HG02588 (cell line): Measurements from ENCODE around the gene METTL27.
"Not testable (repeated sequence)": the region's sequence is repeated elsewhere in the genome, so short reads cannot be mapped to it uniquely, and the experiment has no call there.

Experiments used
- ATAC-seq: cut with Tn5 transposase; IDR thresholded peaks from one replicate; pipeline ENCODE4 v1.9.1; 2021; ENCODE audit warnings: mild to moderate bottlenecking, moderate library complexity; ENCODE audit not compliant: unreplicated experiment

The METTL27 gene

DNA sequence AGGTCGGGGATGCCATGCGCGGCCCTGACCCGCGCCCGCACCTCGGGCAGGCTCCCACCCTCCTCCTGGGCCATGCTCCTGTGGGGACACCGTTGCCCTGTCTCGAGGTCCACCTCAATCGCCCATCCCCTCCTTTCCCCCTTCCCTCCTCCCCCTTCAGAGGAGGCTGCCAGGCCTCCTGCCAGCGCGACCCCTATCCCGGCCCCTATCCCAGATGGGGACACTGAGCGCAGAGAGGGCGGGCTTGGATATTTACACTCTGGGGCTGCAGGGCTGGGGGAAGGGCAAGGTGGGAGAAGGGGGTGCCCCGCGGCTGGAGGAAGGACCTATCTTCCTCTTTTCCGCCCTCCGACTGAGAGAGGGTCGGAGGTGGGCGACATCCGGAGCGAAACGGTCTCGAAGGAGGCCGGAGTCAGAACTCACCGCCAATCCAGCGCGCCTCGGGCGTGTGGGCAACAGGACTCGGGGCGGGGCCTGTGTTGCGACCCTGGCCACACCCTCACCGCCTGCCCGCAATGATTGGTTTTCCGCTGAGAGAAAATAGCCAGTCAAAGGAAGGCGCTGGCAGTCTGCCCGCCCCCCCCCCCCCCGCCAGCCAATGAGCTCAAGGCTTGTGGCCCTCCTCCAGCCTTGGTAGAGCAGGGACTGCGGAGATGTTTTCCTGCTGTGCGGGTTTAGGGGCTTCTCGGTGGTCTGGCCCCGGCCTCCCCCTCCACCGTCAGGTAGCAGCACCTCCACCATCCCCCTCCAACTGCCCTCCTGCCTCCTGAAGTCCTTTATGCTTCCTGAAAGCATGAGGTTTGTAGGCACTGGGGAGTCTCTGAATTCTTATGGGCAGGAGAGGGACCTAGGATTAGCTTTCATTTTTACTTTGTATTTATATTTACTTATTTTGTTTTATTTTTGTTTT is at the start of gene METTL27:
Gene METTL27 (minus strand): TSS at position 450 of the 910 bp plus-strand sequence. CDS start 376 bp downstream, at position 74.
- peak; percentile 97 for ATAC-seq

DNA sequence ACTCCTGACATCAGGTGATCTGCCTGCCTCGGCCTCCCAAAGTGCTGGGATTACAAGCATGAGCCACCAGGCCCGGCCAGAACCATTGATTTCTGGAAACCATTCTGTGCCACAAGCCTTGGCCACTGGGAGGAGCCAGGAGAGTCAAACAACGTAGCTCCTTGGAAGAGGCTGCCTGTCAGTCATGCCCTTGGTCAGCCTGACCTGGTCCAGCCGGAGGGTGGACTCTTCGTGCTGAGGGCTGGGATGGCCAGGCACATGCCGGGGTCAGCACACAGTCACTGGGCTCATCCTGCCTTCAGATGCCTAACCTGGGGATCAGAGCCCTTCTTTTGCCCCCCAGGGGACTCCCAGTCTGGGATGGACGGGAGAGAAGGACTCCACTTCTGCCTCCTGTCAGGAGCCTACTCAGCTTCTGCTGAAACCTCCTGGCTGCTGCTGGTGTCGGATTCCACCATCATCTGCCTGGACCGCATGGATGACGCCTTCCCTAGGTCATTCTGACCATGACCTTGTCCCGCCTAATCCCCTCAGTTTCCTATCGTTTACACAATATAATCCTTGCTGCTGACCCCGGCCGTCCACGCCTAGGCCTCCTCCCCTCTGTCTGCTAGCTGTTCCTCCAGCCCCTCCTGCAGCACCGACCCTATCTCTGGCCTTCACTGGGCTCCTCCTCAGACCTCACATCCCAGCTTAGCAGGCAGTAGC is 49.0 kb upstream of the METTL27 start:
- no peak for ATAC-seq

GRCh38 chr7:73890555-73891147 is 48.3 kb upstream of the METTL27 start:
- no peak for ATAC-seq

- no peak for ATAC-seq
Measured at GRCh38 chr7:73888959-73889358, 46.6 kb upstream of the METTL27 start.

- no peak for ATAC-seq
Measured at GRCh38 chr7:73887762-73888161, 45.4 kb upstream of the METTL27 start.

DNA sequence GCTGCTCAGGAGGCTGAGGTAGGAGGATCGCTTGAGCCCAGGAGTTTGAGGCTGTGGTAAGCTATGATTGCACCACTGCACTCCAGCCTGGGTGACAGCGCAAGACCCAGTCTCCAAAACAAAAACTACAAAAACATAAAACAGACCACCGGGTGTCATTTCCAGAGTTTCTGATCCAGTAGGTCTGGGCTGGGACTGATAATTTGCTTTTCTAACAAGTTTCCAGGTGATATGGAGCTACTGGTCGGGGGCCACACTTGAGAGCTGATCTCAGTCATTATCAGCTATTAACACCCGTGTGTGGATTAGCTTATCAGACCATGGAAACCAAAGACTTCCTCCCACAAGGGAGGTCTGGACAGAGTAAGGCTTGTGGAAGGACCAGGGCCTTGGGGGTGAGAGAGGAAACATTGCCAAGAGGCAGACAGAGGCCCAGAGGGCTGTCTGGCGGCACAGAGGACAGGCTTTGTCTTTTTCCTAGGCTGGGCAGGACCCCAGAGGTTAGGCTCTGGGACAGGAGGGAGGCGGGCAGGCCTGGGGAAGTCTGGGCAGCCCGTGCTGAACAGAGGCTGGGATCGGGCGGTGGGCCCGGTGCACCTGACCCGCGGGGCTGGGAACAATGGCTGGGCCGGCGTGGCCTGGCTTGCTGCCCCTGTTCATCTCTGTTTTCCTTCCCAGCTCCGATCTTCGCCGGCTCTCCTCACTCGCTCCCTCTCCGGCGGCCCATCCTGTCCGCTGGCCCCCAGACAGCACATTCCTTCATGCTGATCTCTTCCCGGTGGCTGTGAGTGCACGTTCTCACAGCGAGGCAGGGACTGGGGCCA is 43.9 kb upstream of the METTL27 start:
- no peak for ATAC-seq

- no peak for ATAC-seq
Measured at GRCh38 chr7:73885433-73885974, 43.2 kb upstream of the METTL27 start.

GRCh38 chr7:73884867-73885422 is 42.6 kb upstream of the METTL27 start:
- ATAC-seq = not testable (repeated sequence)

GRCh38 chr7:73882047-73882402 is 39.7 kb upstream of the METTL27 start:
- ATAC-seq = no peak

GRCh38 chr7:73881352-73882046 is 39.2 kb upstream of the METTL27 start:
- no peak for ATAC-seq

DNA sequence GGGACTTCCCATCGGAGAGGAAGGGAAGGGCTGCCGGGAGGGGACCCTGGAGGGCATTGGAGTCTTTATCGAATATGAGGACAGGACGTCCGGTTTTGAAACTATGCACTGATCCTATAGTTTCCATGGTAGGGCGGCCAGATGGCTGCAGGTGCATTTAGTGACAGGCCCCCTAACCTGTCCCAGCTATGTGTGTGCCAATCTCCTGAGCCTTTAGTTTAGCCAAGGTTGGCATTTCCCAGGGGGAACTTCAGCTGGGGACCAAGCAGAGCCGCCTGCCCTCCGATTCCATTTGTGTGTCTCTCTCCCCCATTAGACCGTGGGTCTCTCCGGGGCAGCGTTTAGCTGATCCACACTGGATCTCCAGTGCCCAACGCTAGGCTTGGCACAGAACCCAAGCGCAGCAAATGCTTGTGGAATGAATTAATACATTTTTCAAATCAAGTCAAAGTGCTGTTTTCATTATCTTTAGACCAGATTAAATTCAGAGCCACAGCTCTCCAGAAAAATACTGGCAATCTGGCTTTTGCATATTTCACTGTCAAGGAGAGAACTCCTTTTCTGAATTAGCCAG is 38.5 kb upstream of the METTL27 start:
- no peak for ATAC-seq

DNA sequence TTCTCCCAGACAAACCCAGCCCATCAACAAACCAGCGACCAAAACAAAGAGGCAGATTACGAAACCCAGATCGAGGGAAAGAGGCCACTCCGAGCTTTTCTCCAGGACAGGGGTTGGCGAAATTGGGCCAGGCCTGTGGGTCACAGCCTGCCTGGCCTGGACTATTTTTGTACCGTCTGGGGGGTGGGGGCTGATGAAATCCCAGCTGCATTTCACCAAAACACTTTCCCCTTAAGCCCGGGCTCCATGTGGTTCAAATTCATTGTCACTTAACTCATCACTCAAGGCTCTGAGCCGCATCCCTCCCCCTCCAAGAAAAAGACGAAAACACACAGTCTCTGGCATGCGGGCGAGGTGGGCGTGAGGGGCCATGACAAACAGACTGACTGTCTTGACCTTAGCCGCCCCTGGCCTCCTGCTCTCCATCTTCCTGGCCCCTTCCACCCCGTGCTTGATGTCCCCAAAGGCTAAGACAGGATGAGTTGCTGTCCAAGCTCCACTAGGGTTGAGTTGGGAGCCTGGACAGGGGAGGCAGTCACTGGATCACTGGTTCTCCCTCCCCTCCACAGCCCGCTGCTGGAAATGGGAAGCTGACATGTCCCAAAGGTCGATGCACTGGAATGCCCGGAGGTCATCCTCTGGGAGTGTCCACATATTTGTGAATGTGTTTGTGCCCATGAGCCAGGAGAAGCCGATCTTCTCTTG is 37.8 kb upstream of the METTL27 start:
- ATAC-seq = no peak

DNA sequence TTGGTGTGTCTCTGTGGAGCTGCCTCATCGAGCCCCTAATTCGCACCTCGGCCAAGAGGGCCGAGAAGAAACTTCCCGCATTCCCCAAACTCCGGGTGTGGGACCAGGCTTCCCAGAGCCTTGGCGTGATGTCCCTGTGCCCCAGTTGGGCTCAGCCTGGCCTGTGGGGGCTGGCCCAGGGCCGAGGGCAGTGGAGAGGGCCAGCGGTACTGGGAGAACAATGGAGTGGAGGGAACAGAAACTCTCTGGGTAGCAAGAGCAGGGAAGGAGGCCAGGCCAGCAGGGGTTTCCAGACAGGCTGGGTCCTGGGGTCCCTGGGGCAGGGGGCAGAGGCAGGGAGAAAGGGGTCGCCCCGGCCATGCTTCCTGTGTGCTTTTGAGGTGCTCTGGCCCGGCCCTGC is 34.7 kb upstream of the METTL27 start:
- ATAC-seq = no peak

GRCh38 chr7:73876361-73876760 is 34.0 kb upstream of the METTL27 start:
- ATAC-seq = no peak

DNA sequence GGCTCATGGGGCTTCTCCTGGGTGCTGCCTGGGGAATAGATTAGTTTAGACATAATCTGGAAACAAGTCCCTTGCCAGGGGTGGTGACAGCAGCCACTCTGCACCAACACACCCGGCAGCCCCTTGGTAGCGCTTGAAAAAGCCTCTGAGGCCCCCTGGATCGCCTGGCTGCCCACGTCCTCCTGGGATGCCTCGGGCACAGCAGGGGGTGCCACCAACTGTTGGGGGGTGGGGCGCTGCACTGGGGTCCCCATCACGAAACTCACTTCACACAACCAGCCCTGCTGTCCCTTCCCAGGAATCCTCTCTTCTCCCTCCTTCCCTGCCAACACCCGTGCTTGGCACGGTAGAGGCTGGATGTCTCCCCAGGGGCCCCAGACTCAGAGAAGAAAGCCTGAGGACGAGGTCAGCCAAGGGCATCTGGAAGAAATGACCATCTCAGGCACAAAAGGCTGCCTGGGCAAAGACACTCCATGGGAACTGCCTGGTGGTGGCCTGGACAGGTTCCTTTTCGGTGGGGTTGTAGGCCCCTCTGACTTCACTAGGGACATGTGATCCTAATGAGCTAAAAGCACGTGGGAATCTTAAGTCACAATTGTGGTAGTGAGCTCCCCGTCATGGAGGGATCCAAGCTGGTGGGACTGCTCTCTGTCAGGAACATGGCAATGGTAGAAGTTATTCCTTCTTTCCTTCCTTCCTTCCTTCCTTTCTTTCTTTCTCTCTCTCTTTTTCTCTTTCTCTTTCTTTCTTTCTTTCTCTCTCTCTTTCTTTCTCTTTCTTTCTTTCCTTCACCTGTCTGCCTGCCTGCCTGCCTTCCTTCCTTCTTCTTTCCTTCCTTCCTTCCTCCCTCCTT is 30.0 kb upstream of the METTL27 start:
- no peak for ATAC-seq

DNA sequence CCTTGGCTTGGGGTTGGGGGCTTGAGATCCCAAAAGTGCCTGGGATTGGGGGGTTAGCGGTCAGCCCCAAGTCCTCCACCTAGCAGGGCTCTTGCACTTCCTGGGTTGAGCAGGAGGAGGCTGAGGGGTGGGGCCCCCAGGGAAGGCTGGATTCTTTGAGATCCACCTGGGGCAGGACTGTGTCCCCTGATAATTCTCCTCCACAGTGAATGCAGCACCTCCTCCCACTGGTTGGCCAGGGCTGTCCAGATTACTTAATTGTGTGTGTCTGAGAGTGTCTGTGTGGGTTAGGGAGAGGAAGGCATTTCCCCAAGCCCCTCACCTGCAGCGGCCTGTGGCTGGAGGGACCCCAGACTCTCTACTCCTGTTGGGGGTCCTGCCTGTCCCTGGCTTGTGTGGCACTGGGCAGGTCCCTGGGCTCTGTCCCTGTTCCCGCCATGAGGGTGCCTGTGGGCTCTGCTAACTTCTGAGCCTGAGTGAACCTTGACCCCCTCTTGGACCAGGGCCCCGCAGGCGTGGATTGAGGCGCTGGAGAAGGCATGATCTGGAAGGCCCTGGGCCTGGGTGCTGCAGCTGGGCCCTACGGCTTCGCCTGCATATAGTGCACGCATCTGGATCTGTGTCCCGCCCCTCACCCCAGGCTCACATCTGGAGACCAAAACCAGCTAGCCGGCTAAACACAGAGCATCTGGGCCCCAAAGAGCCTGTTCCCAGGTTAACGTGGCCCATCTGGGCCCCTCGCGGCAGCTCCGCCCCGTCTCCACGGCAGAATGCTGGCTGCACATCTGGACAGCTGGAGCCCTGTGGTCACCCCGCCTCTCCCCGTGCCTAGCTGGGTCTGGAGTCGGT is 29.1 kb upstream of the METTL27 start:
- no peak for ATAC-seq

DNA sequence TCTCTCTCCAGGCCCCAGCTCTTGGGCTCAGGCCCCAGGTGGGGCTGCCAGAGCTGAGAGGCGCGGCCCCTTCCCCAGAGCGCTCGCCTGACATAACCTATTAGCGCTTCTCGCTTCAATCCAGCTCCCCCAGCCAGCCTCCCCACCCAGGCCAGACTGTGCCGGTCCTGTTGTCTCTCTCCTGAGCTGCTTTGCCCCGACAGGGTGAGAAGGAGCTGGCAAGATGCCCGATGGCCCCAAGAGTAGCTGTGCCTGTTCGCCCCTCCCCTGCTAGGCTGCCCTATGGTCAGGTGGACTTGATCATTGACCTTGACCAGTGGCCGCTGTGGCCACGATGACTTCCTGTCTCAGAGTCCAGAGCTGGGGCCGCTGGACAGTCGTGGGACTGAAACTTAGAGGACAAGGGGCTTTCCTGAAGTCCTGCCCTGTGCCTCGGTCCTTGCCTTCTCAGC is 27.8 kb upstream of the METTL27 start:
- ATAC-seq = no peak
